A549 (cell line): Measurements from ENCODE around the gene ACSS3. TPM values are rescaled to one million over a fixed set of nuclear protein-coding genes. Genes with fewer than 3 reads are reported as not detected.
A peak's percentile ranks its signal among the peaks of the same experiment; 100 is the strongest.

ENCODE experiments used
- ATAC-seq, 2 experiments: fragments of 200-7000 bp in 1 of 2; fragments of >200 bp in 1 of 2; cut with Nextera tagmentation in 1 of 2; cut with Tn5 transposase in 1 of 2; 3 replicates each; pipeline versions ENCODE4 v1.8.0 to v1.9.1; 2018 to 2020; ENCODE audit warnings: mild to moderate bottlenecking in 1 of 2, moderate library complexity in 1 of 2
- CTCF ChIA-PET: fragments of 300-600 bp; sonication (Branson Sonifier 250); formaldehyde crosslinking; extraction: SDS; loops from one replicate; lab custom pipeline; 2021; ENCODE audit warnings: antibody characterized with exemption, inconsistent platforms; lab: Yijun Ruan, JAX
- POLR2A ChIA-PET: fragments of 350-600 bp; formaldehyde crosslinking; extraction: SDS; loops from one replicate; lab custom pipeline; 2021; ENCODE audit warnings: antibody characterized with exemption, inconsistent platforms; lab: Yijun Ruan, JAX
- DNase-seq, 2 experiments: peaks; one replicate each; pipeline versions ENCODE4 v3.0.0 to v3.0.0-alpha.2; 2011 to 2016; ENCODE audit warnings: low read depth in 1 of 2, low spot score in 1 of 2
- FAIRE-seq: peaks from 2 replicates; lab custom pipeline; 2011; peaks lifted over from hg19 to GRCh38; lab: Jason Lieb, UNC
- H3K27ac ChIP-seq, 2 experiments: fragments of >200 bp; sonication (Bioruptor Twin); formaldehyde crosslinking; 3 replicates each; pipeline ENCODE4 v1.5.1; 2016 to 2017
- H3K4me1 ChIP-seq: fragments of >200 bp; sonication (Bioruptor Twin); formaldehyde crosslinking; 3 replicates; pipeline ENCODE4 v1.6.1; 2016
- H3K4me2 ChIP-seq: fragments of >200 bp; sonication (Bioruptor Twin); formaldehyde crosslinking; 3 replicates; pipeline ENCODE4 v1.6.1; 2016
- H3K4me3 ChIP-seq: fragments of >200 bp; sonication (Bioruptor Twin); formaldehyde crosslinking; 3 replicates; pipeline ENCODE4 v1.5.1; 2016
- H3K9me3 ChIP-seq: fragments of >200 bp; sonication (Bioruptor Twin); formaldehyde crosslinking; 3 replicates; pipeline ENCODE4 v1.6.1; 2016
- ATOH8 ChIP-seq: fragments of 250-450 bp; sonication (Bioruptor Pico); IDR thresholded peaks from 2 replicates; pipeline ENCODE4 v1.5.0; 2020; ENCODE audit warnings: low read depth, mild to moderate bottlenecking, moderate library complexity
- BCL3 ChIP-seq: fragments of >200 bp; sonication (Bioruptor Twin); formaldehyde crosslinking; IDR thresholded peaks from 3 replicates; pipeline ENCODE4 v1.6.1; 2016
- CTCF ChIP-seq: fragments of >200 bp; sonication (Bioruptor Twin); formaldehyde crosslinking; IDR thresholded peaks from 3 replicates; pipeline ENCODE4 v1.5.1; 2016
- E2F6 ChIP-seq: IDR thresholded peaks from 2 replicates; pipeline ENCODE4 v1.6.1; 2012; ENCODE audit warnings: low read depth, borderline replicate concordance
- EHF ChIP-seq: fragments of 250-450 bp; sonication (Bioruptor Pico); IDR thresholded peaks from 2 replicates; pipeline ENCODE4 v1.5.0; 2020; ENCODE audit warnings: mild to moderate bottlenecking
- ELK1 ChIP-seq: fragments of 150-350 bp; IDR thresholded peaks from 2 replicates; pipeline ENCODE4 v1.6.1; 2014; ENCODE audit warnings: low read depth, mild to moderate bottlenecking, low read length
- ESRRA ChIP-seq: fragments of 150-350 bp; IDR thresholded peaks from 2 replicates; pipeline ENCODE4 v1.6.1; 2014; ENCODE audit warnings: mild to moderate bottlenecking, low read length, borderline replicate concordance
- FOSL2 ChIP-seq, 2 experiments: fragments of 450-650 bp in 1 of 2; fragments of >200 bp in 1 of 2; sonication (Bioruptor Twin) in 1 of 2; formaldehyde crosslinking; IDR thresholded peaks; 2 replicates each; pipeline versions ENCODE4 v1.5.0 to v1.6.1; 2016 to 2020; ENCODE audit warnings: mild to moderate bottlenecking in 1 of 2, moderate library complexity in 1 of 2
- HDAC2 ChIP-seq: fragments of 200-600 bp; sonication (generic); IDR thresholded peaks from 2 replicates; pipeline ENCODE4 v1.6.1; 2016
- HOXB13 ChIP-seq: fragments of 250-450 bp; sonication (Bioruptor Pico); IDR thresholded peaks from 2 replicates; pipeline ENCODE4 v1.5.0; 2020; ENCODE audit warnings: low read depth, mild to moderate bottlenecking, moderate library complexity
- JUN ChIP-seq, 2 experiments: fragments of >200 bp; sonication (Bioruptor Twin); formaldehyde crosslinking; IDR thresholded peaks; 2 replicates in 1 of 2; 3 replicates in 1 of 2; pipeline ENCODE4 v1.6.1; 2016 to 2017
- KDM1A ChIP-seq: fragments of 200-600 bp; sonication (generic); IDR thresholded peaks from 2 replicates; pipeline ENCODE4 v1.6.1; 2016; ENCODE audit warnings: low read depth, mild to moderate bottlenecking
- MAX ChIP-seq: IDR thresholded peaks from 2 replicates; pipeline ENCODE4 v1.6.1; 2012
- MYC ChIP-seq: IDR thresholded peaks from 2 replicates; pipeline ENCODE4 v1.6.1; 2012; ENCODE audit warnings: mild to moderate bottlenecking, inconsistent platforms, low read length, improper control_type of control experiment, borderline replicate concordance
- NPAS2 ChIP-seq: fragments of 250-450 bp; sonication (Bioruptor Pico); IDR thresholded peaks from 2 replicates; pipeline ENCODE4 v1.8.0; 2022; ENCODE audit warnings: mild to moderate bottlenecking, moderate library complexity, borderline replicate concordance
- PBX3 ChIP-seq: IDR thresholded peaks from 2 replicates; pipeline ENCODE4 v1.6.1; 2012
- POLR2A ChIP-seq: IDR thresholded peaks from 2 replicates; pipeline ENCODE4 v1.6.1; 2012; ENCODE audit warnings: mild to moderate bottlenecking, low read length
- POLR2AphosphoS2 ChIP-seq: conservative IDR thresholded peaks from 2 replicates; pipeline ENCODE4 v1.6.1; 2012; ENCODE audit warnings: low read length, improper control_type of control experiment, inconsistent platforms
- RAD21 ChIP-seq, 2 experiments: fragments of >200 bp in 1 of 2; sonication (Bioruptor Twin) in 1 of 2; formaldehyde crosslinking in 1 of 2; IDR thresholded peaks in 1 of 2; conservative IDR thresholded peaks in 1 of 2; 2 replicates in 1 of 2; 3 replicates in 1 of 2; pipeline ENCODE4 v1.6.1; 2012 to 2018; ENCODE audit warnings: inconsistent platforms in 1 of 2
- RARB ChIP-seq: fragments of 250-450 bp; sonication (Bioruptor Pico); IDR thresholded peaks from 2 replicates; pipeline ENCODE4 v1.8.0; 2021; ENCODE audit warnings: mild to moderate bottlenecking, moderate library complexity
- RNF2 ChIP-seq: fragments of 200-600 bp; sonication (generic); IDR thresholded peaks from 2 replicates; pipeline ENCODE4 v1.6.1; 2016; ENCODE audit warnings: low read depth, mild to moderate bottlenecking, antibody characterized with exemption, moderate library complexity, borderline replicate concordance
- TFCP2L1 ChIP-seq: fragments of 250-450 bp; sonication (Bioruptor Pico); IDR thresholded peaks from 2 replicates; pipeline ENCODE4 v1.5.0; 2021; ENCODE audit warnings: mild to moderate bottlenecking
- ZNF302 ChIP-seq: fragments of 250-450 bp; sonication (Bioruptor Pico); IDR thresholded peaks from 2 replicates; pipeline ENCODE4 v1.9.0; 2021; ENCODE audit warnings: inconsistent platforms, mild to moderate bottlenecking, moderate library complexity
- WGBS: methylation state at CpG from one replicate; pipeline ENCODE4 v1.1.6; 2017; ENCODE audit errors: missing lambda C conversion rate; 5-methylcytosine and 5-hydroxymethylcytosine counted together
- polyA plus RNA-seq, 4 experiments: library from polyadenylated mRNA; depleted of rRNA in 3 of 4; stranded (reverse); fragments of >200 nt; fragmentation: RNase III in 1 of 4; extraction: RNeasy Plus Mini Kit Qiagen cat#74134 plus additional on column Dnase treatment in 1 of 4; gene quantifications; 2 replicates in 3 of 4; 3 replicates in 1 of 4; pipeline ENCODE4 v1.2.3, GENCODE V29; 2011 to 2017

Gene ACSS3
- polyA plus RNA-seq, 2 of the 4 experiments (the other 2 are of a cell fraction), result 0.06 to 0.34 TPM

GRCh38 chr12:81284137-81284536 lies 206.3 kb downstream of the ACSS3 start (continued):
- TF ChIP-seq BCL3 (no peak), JUN (IDR thresholded peaks at IDR 0.05) (no peak), ELK1 (no peak), POLR2AphosphoS2 (no peak), ZNF302 (CRISPR knock-in tag) (no peak)

- DNase-seq, result no peak
- CTCF ChIA-PET, result no interaction called here
- FAIRE-seq, result no peak
These were observed 210.8 kb downstream of the ACSS3 start for GRCh38 chr12:81288651-81289050.

GRCh38 chr12:81294325-81295190 lies 216.7 kb downstream of the ACSS3 start:
- ChIA-PET POLR2A (no interaction called here), CTCF (no interaction called here)
- H3K4me1 ChIP-seq, result no peaks in the 10 kb centered on the region
- ATAC-seq (peak in 1 of 2 experiments; percentile 35; a peak in 1 of 6 replicates), DNase-seq (peak in 1 of 2 experiments; percentile 9), FAIRE-seq (no peak)
- no peaks in the 10 kb centered on the region for H3K9me3 ChIP-seq
- no peak overlapping the region for H3K27ac ChIP-seq
- 16% methylated on average over 12 of the region's 12 CpGs for WGBS
- TF ChIP-seq BCL3, result no peak
- TF ChIP-seq NPAS2, result no peak
- TF ChIP-seq PBX3, result no peak
- no peak for TF ChIP-seq KDM1A
- no peak for TF ChIP-seq JUN (IDR thresholded peaks at IDR 0.05)
- TF ChIP-seq RNF2, result no peak
- no peak for TF ChIP-seq ESRRA
- no peak for TF ChIP-seq HDAC2
- TF ChIP-seq ATOH8 (CRISPR knock-in tag), result no peak
- no peak for TF ChIP-seq POLR2AphosphoS2
- no peak for TF ChIP-seq POLR2A
- no peak for TF ChIP-seq MYC
- TF ChIP-seq CTCF, result no peak
- no peak for TF ChIP-seq RAD21 (conservative IDR thresholded peaks at IDR 0.05 in 1 of 2, IDR thresholded peaks at IDR 0.05 in 1 of 2)
- no peak for TF ChIP-seq RARB (CRISPR knock-in tag)
- no peak for TF ChIP-seq MAX
- no peak for TF ChIP-seq TFCP2L1 (CRISPR knock-in tag)
- no peak overlapping the region for H3K4me3 ChIP-seq
- peak overlapping the region; percentile 33; the same call in 1 of the 3 replicates for H3K4me2 ChIP-seq

More at GRCh38 chr12:81288651-81289050, 210.8 kb downstream of the ACSS3 start:
- Histone ChIP-seq H3K4me2 (no peak overlapping the region), H3K27ac (no peak overlapping the region), H3K4me1 (no peaks in the 10 kb centered on the region), H3K9me3 (no peaks in the 10 kb centered on the region), H3K4me3 (no peak overlapping the region)
- TF ChIP-seq E2F6, result no peak
- no peak for TF ChIP-seq MAX
- no peak for TF ChIP-seq FOSL2 (IDR thresholded peaks at IDR 0.05)
- TF ChIP-seq FOSL2 (CRISPR knock-in tag; IDR thresholded peaks at IDR 0.05), result no peak
- TF ChIP-seq EHF, result no peak
- TF ChIP-seq ESRRA, result no peak
- TF ChIP-seq HOXB13 (CRISPR knock-in tag), result no peak
- no peak for ATAC-seq
- POLR2A ChIA-PET, result no interaction called here
